D721Med (cell line): ENCODE results near the gene ALPI.

Experiments
- DNase-seq: peaks from one replicate; pipeline ENCODE4 v3.0.0; 2011; ENCODE audit warnings: low spot score; ENCODE audit not compliant: insufficient read length
- FAIRE-seq: peaks from 2 replicates; lab custom pipeline; 2011; peaks lifted over from hg19 to GRCh38; lab: Jason Lieb, UNC
- CTCF ChIP-seq: IDR thresholded peaks from 2 replicates; pipeline ENCODE4 v1.5.1; 2012; ENCODE audit warnings: mild to moderate bottlenecking, control low read depth; ENCODE audit not compliant: insufficient read depth; ENCODE audit errors: missing control alignments

Gene ALPI

GRCh38 chr2:232503809-232504323 is 47.9 kb downstream of the ALPI start:
- TF ChIP-seq CTCF = no peak

DNA sequence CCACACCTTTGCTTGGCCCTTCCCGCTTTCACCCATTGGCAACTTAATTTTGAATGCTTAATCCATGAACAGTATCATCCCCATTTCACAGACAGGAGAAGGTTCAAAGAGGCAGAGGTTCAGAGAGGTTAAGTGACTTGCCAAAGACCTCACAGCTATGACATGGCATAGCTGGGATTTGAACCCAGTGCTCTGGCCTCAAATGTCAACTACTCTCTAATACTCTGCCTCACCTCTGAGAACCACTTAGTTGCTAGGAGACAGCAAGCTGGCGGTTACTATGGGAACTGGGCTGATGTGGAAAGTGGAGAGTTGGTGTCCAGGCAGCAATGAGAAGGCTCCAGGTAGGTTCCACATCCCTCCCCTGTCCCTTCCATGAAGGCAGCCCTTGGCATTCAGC is 48.5 kb downstream of the ALPI start:
- FAIRE-seq (no peak), DNase-seq (no peak)
- TF ChIP-seq CTCF = no peak

More at GRCh38 chr2:232503809-232504323, 47.9 kb downstream of the ALPI start:
- FAIRE-seq (no peak), DNase-seq (no peak)

- TF ChIP-seq CTCF = no peak
- no peak for FAIRE-seq
Observed at GRCh38 chr2:232505856-232506255, 49.9 kb downstream of the ALPI start.

GRCh38 chr2:232506709-232507108 is 50.8 kb downstream of the ALPI start:
- no peak for FAIRE-seq
- TF ChIP-seq CTCF = no peak

More at GRCh38 chr2:232505856-232506255, 49.9 kb downstream of the ALPI start:
- DNase-seq = no peak

GRCh38 chr2:232508251-232508650 is 52.3 kb downstream of the ALPI start:
- DNase-seq = no peak
- TF ChIP-seq CTCF = no peak
- no peak for FAIRE-seq

More at GRCh38 chr2:232506709-232507108, 50.8 kb downstream of the ALPI start:
- DNase-seq = no peak
